H9 (cell line): ENCODE results near the gene UQCR10. TPM values are rescaled to one million over a fixed set of nuclear protein-coding genes. Genes with fewer than 3 reads are reported as not detected.

ENCODE experiments used
- DNase-seq: peaks from one replicate; pipeline ENCODE4 v3.0.0-alpha.2; 2017
- H2AFZ ChIP-seq: one replicate; pipeline ENCODE4 v1.6.1; 2013; ENCODE audit warnings: mild to moderate bottlenecking, low read length, control low read depth, moderate library complexity
- H2AK5ac ChIP-seq: 2 replicates; pipeline ENCODE4 v1.6.1; 2013; ENCODE audit warnings: low read length, control low read depth, mixed read lengths; ENCODE audit not compliant: insufficient read length
- H2BK120ac ChIP-seq: one replicate; pipeline ENCODE4 v1.6.1; 2013; ENCODE audit warnings: low read depth, mild to moderate bottlenecking, low read length, control low read depth, inconsistent platforms; ENCODE audit not compliant: poor library complexity, severe bottlenecking
- H2BK12ac ChIP-seq: 2 replicates; pipeline ENCODE4 v1.6.1; 2013; ENCODE audit warnings: low read length, control low read depth, mixed read lengths, low read depth; ENCODE audit not compliant: insufficient read length
- H2BK15ac ChIP-seq: 2 replicates; pipeline ENCODE4 v1.6.1; 2013; ENCODE audit warnings: low read depth, low read length, control low read depth
- H2BK20ac ChIP-seq: one replicate; pipeline ENCODE4 v1.6.1; 2013; ENCODE audit warnings: low read depth, mild to moderate bottlenecking, low read length, control low read depth, inconsistent platforms; ENCODE audit not compliant: poor library complexity, severe bottlenecking
- H2BK5ac ChIP-seq: 2 replicates; pipeline ENCODE4 v1.6.1; 2013; ENCODE audit warnings: low read length, control low read depth, mixed read lengths; ENCODE audit not compliant: insufficient read length
- H3K14ac ChIP-seq: 2 replicates; pipeline ENCODE4 v1.6.1; 2013; ENCODE audit warnings: low read length, control low read depth; ENCODE audit not compliant: insufficient read depth
- H3K18ac ChIP-seq: 2 replicates; pipeline ENCODE4 v1.6.1; 2013; ENCODE audit warnings: low read depth, mild to moderate bottlenecking, mixed read lengths, low read length, control low read depth; ENCODE audit not compliant: insufficient read length
- H3K23ac ChIP-seq: 2 replicates; pipeline ENCODE4 v1.6.1; 2013; ENCODE audit warnings: low read length, control low read depth, mixed read lengths, low read depth; ENCODE audit not compliant: insufficient read length
- H3K23me2 ChIP-seq: 2 replicates; pipeline ENCODE4 v1.6.1; 2013; ENCODE audit warnings: low read depth, mild to moderate bottlenecking, mixed read lengths, low read length, control low read depth; ENCODE audit not compliant: insufficient read length, poor library complexity, severe bottlenecking
- H3K27ac ChIP-seq: 2 replicates; pipeline ENCODE4 v1.5.1; 2013; ENCODE audit warnings: low read length, control low read depth, mixed read lengths, low read depth; ENCODE audit not compliant: insufficient read length
- H3K27me3 ChIP-seq: 2 replicates; pipeline ENCODE4 v1.6.1; 2013; ENCODE audit warnings: low read length, control low read depth, inconsistent platforms; ENCODE audit not compliant: insufficient read depth
- H3K4ac ChIP-seq: 2 replicates; pipeline ENCODE4 v1.6.1; 2013; ENCODE audit warnings: low read depth, mild to moderate bottlenecking, control low read depth, inconsistent platforms, low read length, moderate library complexity
- H3K4me1 ChIP-seq: 2 replicates; pipeline ENCODE4 v1.6.1; 2013; ENCODE audit warnings: low read length, control low read depth, inconsistent platforms; ENCODE audit not compliant: insufficient read depth
- H3K4me2 ChIP-seq: 2 replicates; pipeline ENCODE4 v1.6.1; 2013; ENCODE audit warnings: low read length, control low read depth, mixed read lengths; ENCODE audit not compliant: insufficient read length, insufficient read depth
- H3K56ac ChIP-seq: 2 replicates; pipeline ENCODE4 v1.6.1; 2013; ENCODE audit warnings: low read depth, mild to moderate bottlenecking, mixed read lengths, low read length, control low read depth; ENCODE audit not compliant: insufficient read length
- H3K79me1 ChIP-seq: 2 replicates; pipeline ENCODE4 v1.6.1; 2013; ENCODE audit warnings: low read depth, mild to moderate bottlenecking, moderate library complexity, low read length, control low read depth, inconsistent platforms; ENCODE audit not compliant: insufficient read depth, poor library complexity, severe bottlenecking
- H3K79me2 ChIP-seq: 2 replicates; pipeline ENCODE4 v1.6.1; 2013; ENCODE audit warnings: low read length, control low read depth, inconsistent platforms; ENCODE audit not compliant: insufficient read depth
- H3K9ac ChIP-seq: 2 replicates; pipeline ENCODE4 v1.6.1; 2013; ENCODE audit warnings: low read length, control low read depth, mixed read lengths; ENCODE audit not compliant: insufficient read length; ENCODE audit errors: extremely low read depth
- H3K9me3 ChIP-seq: one replicate; pipeline ENCODE4 v1.6.1; 2013; ENCODE audit warnings: low read depth, low read length, inconsistent platforms; ENCODE audit not compliant: control insufficient read depth
- H3T11ph ChIP-seq: one replicate; pipeline ENCODE4 v1.6.1; 2013; ENCODE audit warnings: mild to moderate bottlenecking, low read length, control low read depth, inconsistent platforms
- H4K20me1 ChIP-seq: one replicate; pipeline ENCODE4 v1.6.1; 2013; ENCODE audit not compliant: control insufficient read depth, insufficient read length, insufficient read depth
- H4K5ac ChIP-seq: 2 replicates; pipeline ENCODE4 v1.6.1; 2013; ENCODE audit warnings: low read depth, mild to moderate bottlenecking, mixed read lengths, low read length, control low read depth; ENCODE audit not compliant: insufficient read length
- H4K8ac ChIP-seq: replicated peaks from 2 replicates; pipeline ENCODE4 v1.6.1; 2013; ENCODE audit warnings: low read length, control low read depth, mixed read lengths, low read depth; ENCODE audit not compliant: insufficient read length
- H4K91ac ChIP-seq: 2 replicates; pipeline ENCODE4 v1.6.1; 2013; ENCODE audit warnings: low read depth, mild to moderate bottlenecking, moderate library complexity, mixed read lengths, low read length, control low read depth; ENCODE audit not compliant: insufficient read length
- H3K27ac Mint-ChIP-seq, 3 experiments: 2 replicates in 2 of 3; 3 replicates in 1 of 3; pipeline ENCODE4 v1.8.0; 2020 to 2021; ENCODE audit warnings: mixed read lengths in 3 of 3, mild to moderate bottlenecking in 1 of 3, moderate library complexity in 1 of 3
- H3K27me3 Mint-ChIP-seq: 2 replicates; pipeline ENCODE4 v1.8.0; 2021; ENCODE audit warnings: low read depth, mild to moderate bottlenecking, moderate library complexity, mixed read lengths
- H3K36me3 Mint-ChIP-seq, 3 experiments: 2 replicates in 2 of 3; 3 replicates in 1 of 3; pipeline ENCODE4 v1.8.0; 2020 to 2021; ENCODE audit warnings: low read depth in 3 of 3, mixed read lengths in 3 of 3; ENCODE audit not compliant: insufficient read depth in 1 of 3
- H3K4me1 Mint-ChIP-seq, 2 experiments: 2 replicates each; pipeline ENCODE4 v1.8.0; 2020; ENCODE audit warnings: mixed read lengths in 2 of 2
- H3K4me3 Mint-ChIP-seq, 2 experiments: 2 replicates in 1 of 2; 3 replicates in 1 of 2; pipeline ENCODE4 v1.8.0; 2020 to 2021; ENCODE audit warnings: mild to moderate bottlenecking in 2 of 2, mixed read lengths in 2 of 2, moderate library complexity in 1 of 2
- H3K9me3 Mint-ChIP-seq, 2 experiments: 2 replicates in 1 of 2; 3 replicates in 1 of 2; pipeline ENCODE4 v1.8.0; 2020; ENCODE audit warnings: mild to moderate bottlenecking in 2 of 2, mixed read lengths in 2 of 2, moderate library complexity in 1 of 2
- WGBS: extraction: QIAGEN DNeasy Blood & Tissue Kit; methylation state at CpG from one replicate; pipeline ENCODE4 v1.1.7; 2013; ENCODE audit warnings: missing lambda C conversion rate, low lambda C conversion rate, mixed read lengths; ENCODE audit not compliant: insufficient read length; ENCODE audit errors: extremely low coverage; 5-methylcytosine and 5-hydroxymethylcytosine counted together
- total RNA-seq: library from RNA; stranded (reverse); gene quantifications from 2 replicates; pipeline ENCODE4 v1.2.1, GENCODE V29; 2021
- TF ChIP-seq, protein P1 (sequence below): fragments of 200-600 bp; sonication (generic); conservative IDR thresholded peaks from 3 replicates; pipeline ENCODE4 v1.8.0; 2021; ENCODE audit warnings: antibody characterized with exemption, mild to moderate bottlenecking

UQCR10 gene
- total RNA-seq, 1 experiment from 2014 or later: 124 TPM

DNA sequence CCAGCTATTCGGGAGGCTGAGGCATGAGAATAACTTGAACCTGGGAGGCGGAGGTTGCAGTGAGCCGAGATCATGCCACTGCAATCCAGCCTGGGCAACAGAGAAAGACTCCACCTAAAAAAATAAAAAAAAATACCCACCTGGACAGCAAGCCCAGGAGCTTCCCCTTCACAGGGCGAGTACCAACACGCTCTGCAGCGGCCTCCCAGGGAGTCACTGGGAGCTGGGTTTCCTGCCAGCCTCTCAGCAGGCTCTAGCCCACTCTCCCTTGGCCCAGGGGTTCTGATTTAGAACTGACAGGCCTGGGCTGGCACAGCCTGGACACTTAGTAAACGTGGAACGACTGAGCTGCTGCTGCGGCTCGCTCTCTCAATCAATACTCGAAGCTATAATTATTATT is 49.4 kb upstream of the UQCR10 start:
- WGBS: no CpG with 5 or more reads among the region's 11 CpGs
- H2BK12ac ChIP-seq: no peak overlapping the region
- Mint-ChIP-seq H3K27ac (no peak overlapping the region; a peak in 1 of 7 replicates), H3K36me3 (no peaks in the 10 kb centered on the region; a peak in 2 of 7 replicates), H3K4me1 (peaks cover 4 to 15% of the 10 kb centered on the region in 2 experiments; a peak in 2 of 4 replicates), H3K27me3 (peaks cover 82% of the 10 kb centered on the region), H3K9me3 (no peaks in the 10 kb centered on the region; a peak in 1 of 5 replicates), H3K4me3 (no peak overlapping the region)
- H4K8ac ChIP-seq: no peak overlapping the region
- no peaks in the 10 kb centered on the region for H3K4me1 ChIP-seq
- H4K5ac ChIP-seq: no peak overlapping the region
- H2BK120ac ChIP-seq: no peak overlapping the region
- H3K9ac ChIP-seq: no peak overlapping the region
- peaks cover 24% of the 10 kb centered on the region; the same call in 1 of the 2 replicates for H3K27me3 ChIP-seq
- no peak overlapping the region for H2AFZ ChIP-seq
- H3K23ac ChIP-seq: no peak overlapping the region
- DNase-seq: no peak
- H3K18ac ChIP-seq: no peak overlapping the region
- H3K79me2 ChIP-seq: no peaks in the 10 kb centered on the region
- no peaks in the 10 kb centered on the region for H4K20me1 ChIP-seq
- H3T11ph ChIP-seq: no peak overlapping the region
- H3K56ac ChIP-seq: no peak overlapping the region
- no peak overlapping the region for H2AK5ac ChIP-seq
- H3K4me2 ChIP-seq: no peak overlapping the region
- H4K91ac ChIP-seq: no peak overlapping the region
- H3K23me2 ChIP-seq: peaks cover 4% of the 10 kb centered on the region
- no peak overlapping the region for H3K14ac ChIP-seq
- no peak overlapping the region for H3K27ac ChIP-seq
- H3K9me3 ChIP-seq: no peaks in the 10 kb centered on the region
- no peaks in the 10 kb centered on the region for H3K79me1 ChIP-seq
- no peak overlapping the region for H2BK15ac ChIP-seq
- H3K4ac ChIP-seq: no peak overlapping the region
- H2BK5ac ChIP-seq: no peak overlapping the region
- TF ChIP-seq, protein P1, sequence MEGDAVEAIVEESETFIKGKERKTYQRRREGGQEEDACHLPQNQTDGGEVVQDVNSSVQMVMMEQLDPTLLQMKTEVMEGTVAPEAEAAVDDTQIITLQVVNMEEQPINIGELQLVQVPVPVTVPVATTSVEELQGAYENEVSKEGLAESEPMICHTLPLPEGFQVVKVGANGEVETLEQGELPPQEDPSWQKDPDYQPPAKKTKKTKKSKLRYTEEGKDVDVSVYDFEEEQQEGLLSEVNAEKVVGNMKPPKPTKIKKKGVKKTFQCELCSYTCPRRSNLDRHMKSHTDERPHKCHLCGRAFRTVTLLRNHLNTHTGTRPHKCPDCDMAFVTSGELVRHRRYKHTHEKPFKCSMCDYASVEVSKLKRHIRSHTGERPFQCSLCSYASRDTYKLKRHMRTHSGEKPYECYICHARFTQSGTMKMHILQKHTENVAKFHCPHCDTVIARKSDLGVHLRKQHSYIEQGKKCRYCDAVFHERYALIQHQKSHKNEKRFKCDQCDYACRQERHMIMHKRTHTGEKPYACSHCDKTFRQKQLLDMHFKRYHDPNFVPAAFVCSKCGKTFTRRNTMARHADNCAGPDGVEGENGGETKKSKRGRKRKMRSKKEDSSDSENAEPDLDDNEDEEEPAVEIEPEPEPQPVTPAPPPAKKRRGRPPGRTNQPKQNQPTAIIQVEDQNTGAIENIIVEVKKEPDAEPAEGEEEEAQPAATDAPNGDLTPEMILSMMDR: no peak
- H2BK20ac ChIP-seq: no peak overlapping the region
